ENCODE data around the gene RAB7B.

The RAB7B gene

GRCh38 chr1:206022766-206023165, 19.6 kb upstream of the RAB7B start:
- no peak for DNase-seq (ENCODE audit: low read depth in 2 of 2)

- DNase-seq (ENCODE audit: low read depth in 2 of 2) = peak in 1 of 2 experiments; percentile 31
These were observed 18.6 kb upstream of the RAB7B start for GRCh38 chr1:206021626-206022365.

GRCh38 chr1:206021008-206021625, 17.9 kb upstream of the RAB7B start:
- DNase-seq (ENCODE audit: low read depth in 2 of 2) = no peak

GRCh38 chr1:206020393-206021007, 17.3 kb upstream of the RAB7B start:
- no peak for DNase-seq (ENCODE audit: low read depth in 2 of 2)

GRCh38 chr1:206015071-206015470, 11.9 kb upstream of the RAB7B start:
- DNase-seq (ENCODE audit: low read depth in 2 of 2) = no peak

- DNase-seq (ENCODE audit: low read depth in 2 of 2) = no peak
These were observed 11.4 kb upstream of the RAB7B start for GRCh38 chr1:206014601-206015000.

- DNase-seq (ENCODE audit: low read depth in 2 of 2) = no peak
These were observed 10.0 kb upstream of the RAB7B start for GRCh38 chr1:206013026-206013795.

- DNase-seq (ENCODE audit: low read depth in 2 of 2) = no peak
These were observed 9.1 kb upstream of the RAB7B start for GRCh38 chr1:206012086-206012859.

- no peak for DNase-seq (ENCODE audit: low read depth in 2 of 2)
These were observed 7.9 kb upstream of the RAB7B start for GRCh38 chr1:206011057-206011456.

GRCh38 chr1:206010060-206010459, 6.9 kb upstream of the RAB7B start:
- no peak for DNase-seq (ENCODE audit: low read depth in 2 of 2)

GRCh38 chr1:206006946-206007345, 3.8 kb upstream of the RAB7B start:
- no peak for DNase-seq (ENCODE audit: low read depth in 2 of 2)

- DNase-seq (ENCODE audit: low read depth in 2 of 2) = no peak
These were observed 2.6 kb upstream of the RAB7B start for GRCh38 chr1:206005778-206006180.

GRCh38 chr1:206005234-206005633, 2.0 kb upstream of the RAB7B start:
- no peak for DNase-seq (ENCODE audit: low read depth in 2 of 2)

- no peak for DNase-seq (ENCODE audit: low read depth in 2 of 2)
These were observed 1.6 kb upstream of the RAB7B start for GRCh38 chr1:206004826-206005225.

- DNase-seq (ENCODE audit: low read depth in 2 of 2) = no peak
These were observed 932 bp upstream of the RAB7B start for GRCh38 chr1:206003854-206004800.

GRCh38 chr1:206002160-206002559, 1.0 kb downstream of the RAB7B start:
- no peak for DNase-seq (ENCODE audit: low read depth in 2 of 2)

GRCh38 chr1:206001476-206001888, 1.7 kb downstream of the RAB7B start:
- DNase-seq (ENCODE audit: low read depth in 2 of 2) = peak; percentile 72 to 78

- no peak for DNase-seq (ENCODE audit: low read depth in 2 of 2)
These were observed 2.4 kb downstream of the RAB7B start for GRCh38 chr1:206000641-206001339.

GRCh38 chr1:205998457-205999241, 4.5 kb downstream of the RAB7B start:
- DNase-seq (ENCODE audit: low read depth in 2 of 2) = no peak

Data from fibroblast of skin of left biceps (primary cell).